Measurements from ENCODE around the gene IGF2BP1. TPM values are rescaled to one million over a fixed set of nuclear protein-coding genes. Genes with fewer than 3 reads are reported as not detected.

Gene IGF2BP1
- total and polyA plus RNA-seq, 2 of the 8 experiments (the other 6 are each of a cell fraction or from before 2014, with no cell fraction given) = 41.6 to 513 TPM

DNA sequence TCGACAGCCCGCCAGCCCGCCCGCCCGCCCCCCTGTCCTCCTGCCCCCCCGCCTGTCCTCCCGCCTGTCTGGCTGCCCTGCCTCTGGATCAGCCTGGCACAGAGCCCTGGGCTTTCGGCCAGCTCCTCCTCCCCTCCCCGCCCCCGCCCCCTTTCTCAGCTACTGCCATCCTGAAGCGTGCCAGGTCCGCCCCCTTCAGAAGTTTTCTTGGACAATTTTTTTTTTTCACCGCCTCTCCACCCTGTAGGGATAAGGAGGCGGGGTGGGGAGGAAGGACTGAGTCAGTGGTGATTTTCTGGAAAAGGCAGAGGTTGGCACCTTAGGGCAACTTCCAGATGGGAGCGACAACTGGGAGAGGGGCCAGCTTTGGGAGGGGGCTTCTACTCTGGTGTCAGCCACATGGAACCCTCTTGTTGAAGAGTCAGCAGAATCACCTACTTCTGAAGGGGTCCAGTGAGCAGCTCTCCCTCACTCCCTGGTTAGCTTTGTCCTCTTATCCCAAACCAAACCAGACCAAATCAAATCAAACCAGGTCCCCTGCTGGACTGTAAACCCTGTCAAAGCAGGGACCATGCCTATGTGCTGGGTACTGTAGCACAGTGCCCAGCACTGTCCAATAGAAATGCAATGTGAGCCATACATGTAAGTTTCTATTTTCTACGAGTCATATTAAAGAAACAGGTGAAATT, 19.7 kb downstream of the IGF2BP1 start (continued):
- TF ChIP-seq CHD1 (IDR thresholded peaks at IDR 0.05; ENCODE audit: low read depth, low read length) (no peak), POU5F1 (IDR thresholded peaks at IDR 0.05; ENCODE audit: low read depth, low read length) (no peak), SP4 (IDR thresholded peaks at IDR 0.05; ENCODE audit: low read length) (no peak), PHF8 (conservative IDR thresholded peaks at IDR 0.05; ENCODE audit: low read depth, low read length) (no peak), SAP30 (IDR thresholded peaks at IDR 0.05; ENCODE audit: insufficient read depth, insufficient replicate concordance, low read length) (no peak)
- TF ChIP-seq, protein P1, sequence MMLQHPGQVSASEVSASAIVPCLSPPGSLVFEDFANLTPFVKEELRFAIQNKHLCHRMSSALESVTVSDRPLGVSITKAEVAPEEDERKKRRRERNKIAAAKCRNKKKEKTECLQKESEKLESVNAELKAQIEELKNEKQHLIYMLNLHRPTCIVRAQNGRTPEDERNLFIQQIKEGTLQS (IDR thresholded peaks at IDR 0.05; ENCODE audit: insufficient read depth, low read depth, low read length) = no peak
